ENCODE measurements around the gene CCDC107. TPM values are rescaled to one million over a fixed set of nuclear protein-coding genes. Genes with fewer than 3 reads are reported as not detected.

The CCDC107 gene
- total RNA-seq, 4 donors from 2014 or later = 5.0 to 13.2 (median 9.6) TPM

DNA sequence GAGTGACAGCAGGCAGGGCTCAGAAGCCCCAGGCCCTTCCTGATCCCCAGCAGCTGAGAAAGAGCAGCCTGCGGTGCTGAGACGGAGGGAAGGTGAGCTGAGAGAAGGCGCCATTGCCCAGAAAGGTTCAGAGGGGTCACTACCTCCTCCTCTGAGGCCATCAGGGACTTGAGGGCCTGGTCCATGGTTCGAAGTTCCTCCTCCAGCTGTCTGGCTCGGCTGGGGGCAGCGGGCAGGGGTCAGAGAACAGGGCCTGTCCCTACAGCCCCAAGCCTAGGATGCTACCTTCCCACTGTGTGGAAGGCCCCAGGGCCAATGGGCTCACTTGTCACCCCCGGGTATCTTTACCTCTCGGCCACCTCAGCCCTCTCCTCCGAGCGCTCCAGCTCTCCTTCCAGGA, 26.8 kb downstream of the CCDC107 start:
- no peak overlapping the region for H3K27ac ChIP-seq
- peaks cover 26% of the 10 kb centered on the region for H3K36me3 ChIP-seq
- 83% methylated on average over 10 of the region's 10 CpGs for WGBS
- H3K27me3 ChIP-seq = no peaks in the 10 kb centered on the region
- H3K4me1 ChIP-seq = peaks cover 11% of the 10 kb centered on the region
- H3K4me3 ChIP-seq = peak overlapping the region; percentile 5
- DNase-seq (ENCODE audit: low spot score in 2 of 2) = no peak
- TF ChIP-seq POLR2A (IDR thresholded peaks at IDR 0.05) (no peak), EP300 (IDR thresholded peaks at IDR 0.05) (no peak), POLR2AphosphoS5 (IDR thresholded peaks at IDR 0.05) (no peak)
- TF ChIP-seq, protein P1, sequence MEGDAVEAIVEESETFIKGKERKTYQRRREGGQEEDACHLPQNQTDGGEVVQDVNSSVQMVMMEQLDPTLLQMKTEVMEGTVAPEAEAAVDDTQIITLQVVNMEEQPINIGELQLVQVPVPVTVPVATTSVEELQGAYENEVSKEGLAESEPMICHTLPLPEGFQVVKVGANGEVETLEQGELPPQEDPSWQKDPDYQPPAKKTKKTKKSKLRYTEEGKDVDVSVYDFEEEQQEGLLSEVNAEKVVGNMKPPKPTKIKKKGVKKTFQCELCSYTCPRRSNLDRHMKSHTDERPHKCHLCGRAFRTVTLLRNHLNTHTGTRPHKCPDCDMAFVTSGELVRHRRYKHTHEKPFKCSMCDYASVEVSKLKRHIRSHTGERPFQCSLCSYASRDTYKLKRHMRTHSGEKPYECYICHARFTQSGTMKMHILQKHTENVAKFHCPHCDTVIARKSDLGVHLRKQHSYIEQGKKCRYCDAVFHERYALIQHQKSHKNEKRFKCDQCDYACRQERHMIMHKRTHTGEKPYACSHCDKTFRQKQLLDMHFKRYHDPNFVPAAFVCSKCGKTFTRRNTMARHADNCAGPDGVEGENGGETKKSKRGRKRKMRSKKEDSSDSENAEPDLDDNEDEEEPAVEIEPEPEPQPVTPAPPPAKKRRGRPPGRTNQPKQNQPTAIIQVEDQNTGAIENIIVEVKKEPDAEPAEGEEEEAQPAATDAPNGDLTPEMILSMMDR (IDR thresholded peaks at IDR 0.05) = no peak
- H3K9me3 ChIP-seq = no peaks in the 10 kb centered on the region

DNA sequence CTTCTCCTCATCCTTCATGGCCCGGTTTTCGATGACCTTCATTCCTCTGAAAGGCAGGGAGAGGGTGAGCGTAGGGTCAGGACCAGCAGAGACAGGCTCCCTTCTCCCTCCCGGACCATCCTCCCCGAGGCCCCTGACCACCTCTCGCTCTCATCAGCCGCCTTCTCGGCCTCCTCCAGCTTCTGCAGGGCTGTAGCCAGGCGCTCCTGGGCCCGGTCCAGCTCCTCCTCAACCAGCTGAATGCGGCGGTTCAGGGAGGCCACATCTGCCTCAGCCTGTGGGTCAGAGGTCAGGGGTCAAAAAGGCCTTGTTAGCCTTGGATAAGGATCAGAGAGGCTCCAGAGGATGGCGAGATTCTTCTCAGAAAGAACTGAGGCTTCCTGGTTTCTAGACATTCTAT, 27.4 kb downstream of the CCDC107 start:
- peak overlapping the region; percentile 5 for H3K4me3 ChIP-seq
- H3K27me3 ChIP-seq = no peaks in the 10 kb centered on the region
- WGBS = 89% methylated on average over 13 of the region's 13 CpGs
- no peak for DNase-seq (ENCODE audit: low spot score in 2 of 2)
- peaks cover 17% of the 10 kb centered on the region for H3K4me1 ChIP-seq
- H3K36me3 ChIP-seq = peaks cover 26% of the 10 kb centered on the region
- no peak overlapping the region for H3K27ac ChIP-seq
- H3K9me3 ChIP-seq = no peaks in the 10 kb centered on the region
- TF ChIP-seq POLR2A (IDR thresholded peaks at IDR 0.05) (no peak), POLR2AphosphoS5 (IDR thresholded peaks at IDR 0.05) (no peak), EP300 (IDR thresholded peaks at IDR 0.05) (no peak)
- TF ChIP-seq, protein P1 (IDR thresholded peaks at IDR 0.05) = no peak

DNA sequence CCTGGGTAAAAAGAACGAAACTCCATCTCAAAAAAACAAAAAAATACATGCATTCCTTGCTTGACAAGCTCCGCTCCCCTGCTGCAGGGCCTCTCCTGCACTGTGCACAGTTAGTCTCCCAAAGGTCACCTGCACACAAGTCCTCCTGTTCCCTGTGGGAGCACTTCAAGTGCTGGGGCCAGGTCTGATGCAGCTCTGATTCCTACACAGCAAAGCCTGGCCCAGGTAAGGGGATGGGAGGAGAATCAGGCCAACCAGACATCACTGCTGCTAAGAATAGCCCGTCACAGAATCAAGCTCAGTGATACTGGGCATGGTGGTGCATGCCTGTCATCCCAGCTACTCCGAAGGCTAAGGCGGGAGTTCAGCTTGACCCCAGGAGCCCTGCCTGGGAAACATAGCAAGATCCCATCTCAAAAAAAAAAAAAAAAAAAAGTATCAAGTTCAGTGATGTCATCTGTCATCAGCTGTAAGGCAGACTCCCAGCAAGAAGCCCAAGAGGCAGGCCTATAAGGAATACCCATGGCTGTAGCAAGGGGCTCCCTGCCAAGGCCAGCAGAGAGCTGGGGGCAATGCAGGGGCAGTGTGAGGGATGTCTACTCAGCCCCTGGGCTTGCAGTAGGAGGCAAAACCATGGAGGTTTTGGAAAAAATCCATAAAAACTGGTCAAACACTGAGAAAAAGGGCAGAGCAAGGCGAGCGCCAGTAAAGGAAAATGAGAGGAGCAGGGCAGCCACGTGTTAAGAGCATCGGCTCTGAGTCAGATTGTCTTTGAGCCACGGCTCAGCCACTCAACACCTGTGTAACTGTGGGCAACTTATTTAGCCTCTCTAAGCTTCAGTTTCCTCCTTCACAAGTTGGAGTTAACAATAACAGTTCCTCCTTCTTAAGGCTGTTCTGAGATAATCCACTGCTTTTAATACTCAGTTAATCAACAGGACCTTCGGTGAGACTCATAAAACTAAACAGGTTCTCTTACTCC, 28.4 kb downstream of the CCDC107 start:
- Histone ChIP-seq H3K4me1 (peaks cover 20% of the 10 kb centered on the region), H3K27me3 (no peaks in the 10 kb centered on the region), H3K4me3 (peak overlapping the region; percentile 65), H3K36me3 (peaks cover 26% of the 10 kb centered on the region), H3K27ac (no peak overlapping the region), H3K9me3 (no peaks in the 10 kb centered on the region)
- TF ChIP-seq EP300 (IDR thresholded peaks at IDR 0.05) (no peak), POLR2AphosphoS5 (IDR thresholded peaks at IDR 0.05) (no peak), POLR2A (IDR thresholded peaks at IDR 0.05) (no peak)
- TF ChIP-seq, protein P1 (IDR thresholded peaks at IDR 0.05) = no peak
- 67% methylated on average over 11 of the region's 11 CpGs for WGBS
- no peak for DNase-seq (ENCODE audit: low spot score in 2 of 2)

DNA sequence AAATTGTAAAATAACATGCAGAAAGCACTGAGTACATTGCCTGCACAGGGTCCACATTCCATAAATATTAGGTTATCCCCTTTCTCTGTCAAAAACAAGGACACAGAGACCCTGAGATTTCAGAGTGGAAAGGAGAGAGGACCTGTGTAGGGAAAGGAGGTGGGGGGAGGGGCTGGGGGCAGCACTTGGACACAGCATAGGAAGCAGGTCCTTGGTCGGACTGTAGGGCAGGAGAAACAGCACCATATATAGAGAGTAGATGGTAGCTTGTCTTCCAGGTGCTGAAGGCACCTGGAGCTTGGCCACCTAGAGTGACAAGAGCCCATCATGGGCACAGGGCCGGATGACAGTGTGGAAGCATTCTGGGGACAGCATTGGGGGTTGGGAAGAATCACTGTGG, 29.2 kb downstream of the CCDC107 start:
- DNase-seq (ENCODE audit: low spot score in 2 of 2) = no peak
- Histone ChIP-seq H3K4me1 (peaks cover 20% of the 10 kb centered on the region), H3K27ac (no peak overlapping the region), H3K27me3 (no peaks in the 10 kb centered on the region), H3K36me3 (peaks cover 26% of the 10 kb centered on the region), H3K9me3 (no peaks in the 10 kb centered on the region), H3K4me3 (peak overlapping the region; percentile 65)
- WGBS = 86% methylated on average over 2 of the region's 2 CpGs
- no peak for TF ChIP-seq POLR2AphosphoS5 (IDR thresholded peaks at IDR 0.05)
- TF ChIP-seq EP300 (IDR thresholded peaks at IDR 0.05) = no peak
- no peak for TF ChIP-seq POLR2A (IDR thresholded peaks at IDR 0.05)
- TF ChIP-seq, protein P1 (IDR thresholded peaks at IDR 0.05) = no peak

DNA sequence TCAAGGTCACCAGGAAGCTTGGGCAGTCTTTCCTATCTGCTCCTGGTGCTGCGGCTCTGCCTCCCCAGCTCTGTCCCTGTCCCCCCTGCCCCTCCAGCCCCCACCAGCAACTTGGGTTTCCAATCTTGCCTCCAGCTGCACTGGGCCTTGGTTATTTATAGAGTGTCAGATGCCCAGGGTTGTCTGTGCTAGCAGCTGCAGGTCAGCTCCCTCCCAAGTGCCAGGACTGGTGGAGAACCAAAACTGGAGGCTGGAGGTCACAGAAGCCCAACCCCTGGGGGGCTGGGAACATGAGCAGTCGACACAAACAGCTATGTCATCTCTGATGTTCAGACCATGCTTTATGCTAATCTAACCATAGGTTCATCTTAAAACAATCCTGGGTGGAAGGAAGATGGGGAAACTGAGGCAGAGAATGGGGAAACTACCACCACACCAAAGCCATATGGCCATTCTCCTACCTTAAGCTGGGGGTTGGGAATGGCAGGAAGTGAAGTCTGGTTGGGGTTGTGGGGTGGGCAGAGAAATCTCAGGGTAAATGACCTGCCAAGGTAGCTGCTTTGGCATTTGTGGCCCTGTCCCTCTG, 30.0 kb downstream of the CCDC107 start:
- TF ChIP-seq POLR2A (IDR thresholded peaks at IDR 0.05) = no peak
- TF ChIP-seq, protein P1 (IDR thresholded peaks at IDR 0.05) = no peak
- Histone ChIP-seq H3K27ac (no peak overlapping the region), H3K4me3 (peak overlapping the region; percentile 65), H3K4me1 (peaks cover 20% of the 10 kb centered on the region), H3K27me3 (no peaks in the 10 kb centered on the region), H3K9me3 (no peaks in the 10 kb centered on the region), H3K36me3 (peaks cover 20% of the 10 kb centered on the region)
- DNase-seq (ENCODE audit: low spot score in 2 of 2) = no peak
- WGBS = 80% methylated on average over 2 of the region's 2 CpGs

All from suprapubic skin (tissue), 4 donors.